Measurements from ENCODE around the gene CPEB2.
A peak's percentile ranks its signal among the peaks of the same experiment; 100 is the strongest.

Gene CPEB2

DNA sequence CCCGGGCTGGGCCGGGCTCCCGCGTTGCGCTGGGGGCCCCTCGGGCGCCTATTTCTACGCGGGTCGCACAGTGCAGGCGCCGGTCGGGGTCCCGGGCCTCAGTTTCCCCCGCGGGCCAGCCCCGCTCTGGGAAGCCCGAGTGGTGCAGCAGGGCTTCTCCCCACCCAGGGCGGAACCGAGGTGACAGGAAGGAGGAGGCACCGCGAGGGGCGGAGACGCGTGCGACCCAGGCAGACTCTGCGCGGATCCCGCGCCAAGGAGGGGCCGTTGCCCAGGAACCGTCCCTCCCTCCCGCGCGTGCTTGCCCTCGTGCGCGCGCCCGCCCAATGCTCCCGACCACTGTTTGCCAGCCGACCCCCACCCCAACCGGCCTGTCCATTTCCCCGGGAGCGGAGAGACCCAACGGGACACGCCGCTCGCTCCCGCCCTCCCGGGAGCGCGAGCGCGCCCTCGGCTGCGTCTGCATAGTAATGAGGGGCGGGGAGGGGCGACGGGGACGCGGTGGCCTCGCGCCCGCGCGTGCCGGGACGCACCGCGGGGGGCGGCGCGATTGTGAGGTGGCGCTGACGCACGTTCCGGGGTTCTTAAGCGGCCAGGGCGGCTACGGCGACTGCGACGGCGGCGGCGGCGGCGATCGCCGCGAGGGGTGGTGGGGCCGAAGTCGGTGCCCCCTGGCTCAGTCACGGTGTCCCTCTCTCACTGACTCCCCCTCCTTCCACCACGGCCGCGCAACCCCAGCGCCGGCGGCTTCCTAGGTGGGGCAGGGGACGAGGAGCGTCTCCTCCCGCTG lies at the start of gene CPEB2:
Gene CPEB2 (plus strand): TSS at position 613 of the 790 bp plus-strand sequence. CDS start 193 bp downstream, outside the sequence.
- DNase-seq: peak; percentile 70

DNA sequence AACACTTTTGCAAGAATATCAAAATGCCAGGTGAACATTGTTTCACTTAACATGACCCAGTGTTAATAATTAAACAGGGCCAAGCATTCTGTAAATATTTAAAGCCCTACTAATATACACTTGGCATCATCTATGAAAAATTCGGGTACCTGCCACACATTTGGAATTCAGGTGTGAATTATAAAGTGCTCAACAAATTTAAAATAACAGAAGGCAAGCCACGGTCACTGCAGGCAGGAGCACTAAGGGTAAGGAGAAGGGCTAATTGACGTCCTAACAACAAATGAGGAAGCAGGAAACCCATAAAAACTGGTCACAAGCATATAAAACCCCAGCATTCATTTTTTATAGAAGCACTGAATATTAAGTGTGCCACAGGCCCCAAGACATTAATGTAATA lies 43.8 kb upstream of the CPEB2 start:
- no peak for DNase-seq

DNA sequence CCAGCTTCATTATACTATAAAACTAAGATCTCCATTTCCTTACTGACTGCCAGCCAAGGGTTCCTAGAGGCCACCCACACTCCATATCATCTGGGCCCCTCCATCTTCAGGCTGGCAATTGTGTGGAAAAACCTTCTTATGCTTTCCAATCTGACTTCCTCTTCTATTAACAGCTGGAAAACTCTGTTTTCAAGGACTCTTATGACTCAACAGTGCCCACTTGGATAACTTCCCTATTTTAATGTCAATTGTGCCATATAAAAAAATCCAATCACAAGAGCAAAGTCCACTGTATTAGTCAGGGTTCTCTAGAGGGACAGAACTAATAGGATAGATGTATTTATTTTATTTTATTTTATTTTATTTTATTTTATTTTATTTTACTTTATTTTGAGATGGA lies 41.0 kb upstream of the CPEB2 start:
- no peak for DNase-seq

DNA sequence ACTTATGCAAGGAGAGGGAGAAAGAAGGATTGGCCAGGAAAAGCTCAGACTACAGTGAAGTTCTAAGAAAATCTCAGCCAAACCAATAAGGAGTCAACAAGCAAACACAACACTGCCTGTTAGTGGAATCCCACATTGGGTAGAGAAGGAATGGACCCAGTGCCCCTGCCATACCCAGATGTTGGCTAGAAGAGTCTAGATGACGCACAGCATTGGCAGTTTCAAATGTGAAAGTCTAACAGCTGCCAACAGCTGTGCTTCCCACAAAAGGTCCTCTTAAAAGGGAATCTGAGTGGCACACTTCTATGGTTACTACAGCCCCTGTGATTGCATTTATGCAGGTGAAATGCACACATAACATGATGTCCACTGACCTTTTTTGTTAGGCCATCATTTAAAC lies 37.2 kb upstream of the CPEB2 start:
- DNase-seq: no peak

DNA sequence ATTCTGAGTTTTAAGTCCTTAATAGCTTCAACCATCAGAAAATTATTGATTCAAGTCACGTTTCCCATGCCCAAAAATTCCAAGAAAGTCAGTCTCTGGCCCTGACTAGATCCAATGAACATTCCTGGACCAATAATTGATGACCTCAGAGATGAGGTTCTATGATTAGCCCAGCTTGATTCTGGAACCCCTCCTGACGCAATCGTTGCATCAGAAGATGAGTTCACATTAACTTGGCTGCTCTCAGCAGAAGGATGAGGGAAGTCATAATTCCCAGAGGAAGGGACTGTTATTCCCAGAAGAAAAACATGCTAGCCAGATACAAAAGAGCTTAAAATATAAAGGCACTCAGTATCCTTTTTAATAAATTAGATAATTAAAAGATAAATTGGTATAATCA lies 34.3 kb upstream of the CPEB2 start:
- no peak for DNase-seq

DNA sequence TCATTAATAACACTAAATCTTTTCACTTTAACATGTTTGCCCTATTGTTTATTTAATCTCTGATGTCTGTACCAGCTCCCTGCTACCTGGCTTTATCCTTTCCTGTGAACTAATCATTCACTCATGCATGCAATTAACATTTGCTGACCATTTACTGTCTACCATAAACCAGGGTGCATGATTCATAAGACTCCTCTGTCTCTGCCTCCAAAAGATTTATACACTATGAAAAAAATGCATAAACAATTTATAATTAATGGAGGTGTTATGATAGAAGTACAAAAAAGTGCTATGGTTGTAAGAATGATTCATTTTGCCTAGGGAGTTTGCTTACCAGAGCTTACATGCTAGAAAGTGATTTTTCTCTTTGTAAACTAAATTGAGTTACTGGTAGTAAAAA lies 24.5 kb upstream of the CPEB2 start:
- DNase-seq: no peak

DNA sequence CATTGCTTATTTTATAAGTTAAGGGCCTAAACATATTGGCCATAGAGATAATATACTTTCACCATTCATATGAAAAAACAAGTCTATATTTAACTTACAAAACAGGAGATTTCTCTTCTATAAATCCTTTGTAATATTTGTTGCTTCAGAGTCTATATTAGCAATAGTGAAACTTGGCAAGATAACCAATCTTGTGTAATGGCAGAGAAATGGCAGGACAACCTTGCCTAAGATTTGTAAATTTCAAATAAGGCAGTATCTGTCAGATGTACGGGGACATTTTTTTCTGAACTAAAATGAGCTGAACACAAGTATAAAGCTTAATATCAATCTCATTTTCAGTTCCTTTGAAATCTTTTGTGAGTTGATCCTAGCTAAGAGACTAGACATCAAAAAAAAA lies 17.8 kb upstream of the CPEB2 start:
- DNase-seq: no peak

DNA sequence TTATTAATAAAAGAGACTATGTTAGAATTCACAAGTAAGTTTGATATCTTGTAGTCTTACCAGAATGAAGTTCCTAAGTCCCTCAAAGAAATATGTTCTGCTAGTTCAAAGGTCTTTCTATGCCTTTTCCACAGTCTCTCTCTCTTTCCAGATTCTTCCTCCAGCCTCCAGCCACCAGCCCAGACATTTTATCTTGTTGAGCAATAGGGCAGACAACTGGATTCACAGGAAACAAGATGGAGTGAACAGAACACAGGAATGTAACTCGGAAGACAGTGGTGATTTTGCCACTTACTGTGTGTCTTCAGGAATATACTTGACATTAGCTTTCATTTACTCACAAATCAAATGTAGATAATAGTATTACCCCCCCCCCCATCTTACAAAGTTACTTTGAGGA lies 17.1 kb upstream of the CPEB2 start:
- no peak for DNase-seq

DNA sequence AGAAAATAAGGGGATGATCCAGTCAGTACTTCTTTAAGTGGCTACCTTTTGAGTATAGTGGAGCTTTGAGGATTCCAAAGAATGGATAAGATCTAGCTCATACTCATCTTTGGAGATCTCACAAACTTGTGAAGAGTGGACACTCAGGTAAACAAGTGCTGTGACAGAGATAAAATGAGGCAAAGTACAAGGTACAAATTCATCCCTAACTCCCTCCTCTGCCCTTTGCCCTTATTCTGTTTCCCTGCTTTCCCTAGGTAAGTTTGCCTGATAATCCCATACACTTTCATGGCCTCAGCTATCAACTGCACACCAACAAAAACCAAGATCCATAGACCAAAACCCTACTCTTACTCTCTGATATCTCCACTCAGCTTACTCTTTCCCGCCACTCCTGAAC lies 16.4 kb upstream of the CPEB2 start:
- no peak for DNase-seq

DNA sequence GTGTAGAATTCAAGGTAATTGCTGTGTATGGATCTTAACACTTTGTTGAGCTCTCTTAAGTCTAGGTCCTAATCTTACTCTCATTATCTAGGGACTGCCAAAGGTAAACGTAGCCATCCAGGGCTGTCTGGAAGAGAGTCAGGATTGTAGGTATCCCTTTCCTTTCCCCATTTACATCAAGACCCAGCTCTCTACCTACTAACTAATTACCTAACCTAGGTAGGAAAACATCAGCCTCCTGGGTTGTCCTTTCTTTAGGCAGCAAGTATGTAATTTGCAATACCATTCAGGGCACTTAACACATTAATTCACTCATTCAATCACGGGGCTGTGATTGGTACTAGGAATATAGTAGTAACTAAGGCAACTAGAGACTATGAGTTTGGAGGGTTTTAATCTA lies 15.2 kb upstream of the CPEB2 start:
- DNase-seq: no peak

DNA sequence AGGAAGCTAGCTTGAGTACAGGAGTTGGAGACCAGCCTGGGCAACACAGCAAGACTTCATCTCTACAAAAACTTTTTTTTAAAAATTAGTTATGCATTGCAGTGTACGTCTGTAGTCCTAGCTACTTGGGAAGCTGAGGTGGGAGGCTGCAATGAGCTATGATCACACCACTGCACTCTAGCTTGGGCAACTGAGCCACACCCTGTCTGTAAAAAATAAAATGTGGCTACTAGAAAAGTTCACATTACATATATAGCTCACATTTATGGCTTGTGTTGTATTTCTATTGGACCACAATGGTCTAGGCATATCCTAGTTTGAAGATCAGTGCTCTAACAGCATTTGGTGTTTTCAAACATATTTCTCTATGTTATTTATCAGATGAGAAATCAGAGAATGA lies 11.8 kb upstream of the CPEB2 start:
- DNase-seq: no peak

DNA sequence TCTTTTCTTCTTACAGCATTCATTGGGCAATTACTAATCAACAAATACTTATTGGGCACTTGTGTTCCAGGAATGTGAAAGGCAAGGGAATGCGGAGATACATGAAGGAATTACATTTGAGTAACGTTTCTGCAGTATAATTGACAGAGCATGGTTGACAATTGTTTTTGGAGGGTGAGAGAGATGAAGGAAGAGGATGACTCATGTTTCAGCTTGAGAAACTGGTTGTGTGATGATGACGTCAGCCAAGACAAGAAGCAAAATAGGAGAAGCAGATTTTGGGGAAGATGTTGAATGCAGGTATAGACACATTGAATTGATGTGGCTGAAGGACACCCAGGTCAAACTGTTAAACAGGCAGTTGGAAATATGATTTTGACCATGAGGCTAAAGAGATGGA lies 8.0 kb upstream of the CPEB2 start:
- DNase-seq: no peak

DNA sequence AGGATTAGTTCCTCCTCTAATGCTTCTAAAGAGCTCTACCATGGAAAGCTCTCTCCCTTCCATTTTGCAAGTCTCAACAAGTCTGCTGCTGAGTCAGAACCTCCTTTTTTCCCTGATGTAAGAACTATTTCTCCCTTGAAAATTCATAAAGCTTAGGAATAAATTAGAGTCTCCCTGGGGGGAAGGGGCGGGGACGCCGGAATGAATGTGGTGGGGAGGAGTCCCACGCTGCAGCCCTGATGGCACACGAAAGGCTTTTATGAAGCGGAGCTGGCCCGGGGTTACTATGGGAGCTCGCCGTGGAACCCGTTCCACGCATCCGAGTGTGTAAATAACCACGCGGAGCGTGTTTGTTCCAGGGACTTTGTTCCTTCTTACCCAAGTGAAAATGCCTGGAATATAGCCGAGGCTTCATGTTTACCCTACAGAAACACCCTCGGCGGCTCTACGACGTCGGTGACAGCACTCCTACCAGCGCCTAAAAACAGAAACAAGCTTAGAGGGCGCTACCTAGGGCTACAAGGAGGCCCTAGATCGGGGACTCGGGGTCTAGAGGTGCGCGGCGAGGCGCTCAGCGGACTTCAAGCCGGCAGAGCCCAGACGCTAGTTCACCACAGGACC lies 923 bp upstream of the CPEB2 start:
- peak; percentile 24 for DNase-seq

DNA sequence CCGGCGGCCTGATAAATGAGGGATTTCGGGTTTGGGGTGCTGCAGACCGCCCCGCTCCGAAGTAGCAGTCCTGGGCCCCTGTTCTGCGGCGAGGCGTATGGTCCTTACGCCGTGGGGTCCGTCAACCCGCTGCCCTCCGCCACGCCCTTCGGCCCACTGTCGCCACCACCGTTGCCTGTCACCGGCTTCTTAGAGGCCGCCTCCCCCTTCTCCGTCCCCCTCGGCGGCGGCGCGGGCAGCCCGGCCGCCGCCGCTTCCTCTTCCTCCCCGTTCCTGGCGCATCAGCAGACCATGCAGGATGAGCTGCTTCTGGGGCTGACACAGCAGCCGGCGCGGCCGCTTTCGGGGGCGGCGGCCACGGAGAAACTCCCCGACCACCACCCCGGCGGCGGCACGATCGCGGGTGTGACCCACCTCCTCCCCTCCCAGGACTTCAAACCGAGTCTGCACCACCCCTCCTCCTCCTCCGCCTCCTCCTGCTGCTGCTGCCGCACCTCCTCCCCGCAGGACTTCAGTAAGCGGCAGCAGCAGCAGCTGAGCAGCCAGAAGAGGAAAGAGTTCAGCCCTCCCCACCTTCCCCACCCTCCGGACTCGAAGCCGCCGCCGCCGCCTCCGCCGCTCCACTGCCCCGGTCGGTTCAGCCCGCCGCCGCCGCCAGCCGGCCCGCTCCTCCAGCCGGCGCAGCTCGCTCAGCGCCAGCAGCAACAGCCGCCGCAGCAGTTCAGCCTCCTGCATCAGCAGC lies 549 bp downstream of the CPEB2 start:
- peak; percentile 23 for DNase-seq

DNA sequence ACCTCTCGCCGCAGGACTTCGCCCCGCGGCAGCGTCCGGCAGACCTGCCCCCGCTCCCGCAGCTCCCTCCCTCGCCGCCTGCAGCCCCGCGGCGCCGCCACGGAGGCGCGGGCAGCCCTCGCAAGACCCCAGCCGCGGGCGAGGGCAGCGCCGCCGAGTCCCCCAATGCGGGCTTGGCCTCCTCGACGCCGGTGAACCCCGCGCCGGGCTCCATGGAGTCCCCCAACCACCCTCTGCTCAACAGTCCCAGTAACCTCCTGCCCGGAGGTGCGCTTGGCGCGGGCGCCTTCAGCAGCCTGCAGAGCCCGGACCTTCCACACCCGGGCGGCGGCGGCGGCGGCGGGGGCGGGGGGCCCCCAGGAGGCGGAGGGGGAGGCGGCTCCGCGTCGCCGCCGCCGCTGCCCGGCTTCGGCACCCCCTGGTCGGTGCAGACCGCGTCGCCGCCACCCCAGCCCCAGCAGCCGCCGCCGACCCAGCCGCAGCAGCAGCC lies 1.2 kb downstream of the CPEB2 start:
- no peak for DNase-seq

DNA sequence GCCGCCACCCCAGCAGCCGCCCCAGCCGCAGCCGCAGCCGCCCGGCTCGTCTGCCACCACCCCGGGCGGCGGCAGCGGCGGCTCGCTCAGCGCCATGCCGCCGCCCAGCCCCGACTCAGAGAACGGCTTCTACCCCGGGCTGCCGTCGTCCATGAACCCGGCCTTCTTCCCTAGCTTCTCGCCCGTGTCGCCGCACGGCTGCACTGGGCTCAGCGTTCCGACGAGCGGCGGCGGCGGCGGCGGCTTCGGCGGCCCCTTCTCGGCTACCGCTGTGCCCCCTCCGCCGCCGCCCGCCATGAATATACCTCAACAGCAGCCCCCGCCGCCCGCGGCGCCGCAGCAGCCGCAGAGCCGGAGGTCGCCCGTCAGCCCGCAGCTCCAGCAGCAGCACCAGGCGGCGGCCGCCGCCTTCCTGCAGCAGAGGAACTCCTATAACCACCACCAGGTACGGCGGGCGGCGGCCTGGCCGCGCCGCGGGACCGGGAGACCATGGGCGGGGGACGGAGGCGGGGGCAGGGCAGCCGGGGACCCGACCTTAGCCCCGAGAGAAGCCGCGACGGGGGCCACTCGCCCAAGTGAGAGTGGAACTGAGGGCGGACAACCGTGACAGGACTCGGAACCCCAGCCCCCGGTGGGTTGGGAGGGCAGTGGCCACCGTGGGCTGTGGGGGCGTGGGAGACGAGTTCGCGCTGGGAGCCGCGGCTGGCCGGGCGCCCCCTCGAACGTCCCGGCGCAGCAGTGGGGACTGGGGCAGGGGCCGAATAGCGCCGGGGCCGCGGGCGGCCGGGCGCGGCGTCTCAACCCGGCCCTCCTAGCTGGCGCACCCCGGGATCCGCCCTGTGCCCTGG lies 1.8 kb downstream of the CPEB2 start:
- DNase-seq: no peak

DNA sequence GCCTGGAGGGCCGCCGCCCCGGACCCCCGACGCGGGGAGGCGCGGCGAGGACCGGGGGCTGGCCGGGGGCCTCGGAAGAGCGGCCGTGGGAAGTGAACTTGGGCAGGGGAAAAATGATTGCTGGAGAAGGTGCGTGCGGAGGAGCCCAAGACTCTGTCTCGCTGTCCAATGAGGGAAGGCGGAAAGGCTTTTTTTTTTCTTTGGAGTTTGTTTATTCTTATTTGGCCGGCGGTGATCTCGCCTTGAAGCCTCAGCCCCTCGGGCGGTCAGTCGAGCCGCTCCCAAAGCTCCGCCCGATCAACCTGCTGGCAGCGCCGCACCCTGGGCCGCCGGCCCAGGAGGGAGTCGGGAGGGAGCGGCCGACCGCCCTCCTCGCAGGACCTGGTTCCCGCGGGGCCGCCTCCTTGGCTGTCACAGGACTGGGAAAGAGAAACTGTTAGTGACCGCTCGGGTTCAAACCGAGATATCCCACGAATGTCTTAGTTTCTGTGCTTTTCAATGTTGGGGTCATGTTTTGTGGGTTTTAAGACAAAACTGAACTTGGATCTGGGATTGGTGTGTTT lies 2.5 kb downstream of the CPEB2 start:
- no peak for DNase-seq

DNA sequence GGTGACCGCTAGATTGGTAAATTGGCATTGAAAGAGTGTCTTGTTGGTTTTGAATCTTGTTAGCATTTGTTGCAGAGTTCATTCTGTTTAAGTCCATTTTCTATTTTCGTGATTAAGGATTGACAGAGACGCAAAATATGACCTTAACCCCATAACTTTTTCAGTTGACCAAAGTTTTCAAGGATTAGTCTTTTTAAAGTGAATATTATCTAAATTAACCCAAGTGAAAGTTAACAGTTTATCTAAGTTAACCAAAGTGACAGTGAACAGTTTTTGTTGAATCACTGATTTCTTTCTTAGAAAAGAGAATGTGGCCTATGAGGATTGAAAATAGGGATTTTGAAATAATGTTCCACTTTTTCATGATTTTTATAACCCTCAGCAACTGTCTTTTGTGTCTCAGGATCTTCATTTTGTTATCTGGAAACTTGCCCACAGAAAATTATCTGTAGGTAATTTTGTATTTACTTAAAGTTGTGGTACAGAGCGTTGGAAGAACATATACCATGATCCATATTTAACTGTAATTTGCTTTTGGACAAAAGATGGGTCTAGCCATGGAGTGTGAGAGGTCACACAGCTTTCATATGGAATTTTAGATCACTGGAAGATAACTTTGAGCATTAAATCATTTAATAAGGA lies 3.3 kb downstream of the CPEB2 start:
- no peak for DNase-seq

DNA sequence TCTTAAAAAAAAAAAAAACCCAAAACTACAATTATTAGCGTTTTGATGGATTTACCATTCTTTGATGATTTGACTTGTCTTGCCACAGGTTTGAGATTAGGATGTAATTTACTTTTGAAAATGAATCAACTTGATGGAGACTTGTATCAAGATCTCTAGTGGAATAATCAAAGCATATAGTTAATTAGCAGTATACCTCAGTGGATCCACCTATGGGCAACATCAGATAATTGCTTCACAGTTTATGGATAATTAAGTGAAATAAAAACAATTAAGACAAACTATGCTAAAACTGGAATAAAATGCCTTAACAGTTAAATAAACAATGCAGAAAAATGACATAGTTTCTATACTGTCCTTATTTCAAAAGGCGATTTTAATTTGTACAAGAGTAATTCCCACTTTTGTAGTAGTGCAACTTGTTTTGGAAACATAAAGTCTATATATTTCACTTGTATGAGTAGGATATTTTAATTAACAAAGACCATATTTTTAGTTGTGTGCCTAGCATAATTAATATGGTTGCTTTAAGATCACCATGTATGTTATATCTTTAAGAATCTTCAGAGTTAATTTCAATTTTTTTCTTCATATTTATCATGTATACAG lies 4.2 kb downstream of the CPEB2 start:
- no peak for DNase-seq

DNA sequence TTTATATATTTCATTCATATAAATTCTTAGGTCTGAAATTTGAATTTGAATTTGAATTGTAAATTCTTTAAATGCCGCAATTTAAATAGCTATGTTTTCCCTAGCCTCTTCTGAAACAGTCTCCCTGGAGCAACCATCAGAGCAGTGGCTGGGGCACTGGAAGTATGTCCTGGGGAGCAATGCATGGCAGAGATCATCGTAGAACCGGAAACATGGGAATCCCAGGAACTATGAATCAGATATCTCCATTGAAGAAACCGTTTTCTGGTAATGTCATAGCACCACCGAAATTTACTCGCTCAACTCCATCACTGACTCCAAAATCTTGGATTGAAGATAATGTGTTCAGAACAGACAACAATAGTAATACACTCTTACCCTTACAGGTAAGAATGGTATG lies 4.9 kb downstream of the CPEB2 start:
- no peak for DNase-seq

DNA sequence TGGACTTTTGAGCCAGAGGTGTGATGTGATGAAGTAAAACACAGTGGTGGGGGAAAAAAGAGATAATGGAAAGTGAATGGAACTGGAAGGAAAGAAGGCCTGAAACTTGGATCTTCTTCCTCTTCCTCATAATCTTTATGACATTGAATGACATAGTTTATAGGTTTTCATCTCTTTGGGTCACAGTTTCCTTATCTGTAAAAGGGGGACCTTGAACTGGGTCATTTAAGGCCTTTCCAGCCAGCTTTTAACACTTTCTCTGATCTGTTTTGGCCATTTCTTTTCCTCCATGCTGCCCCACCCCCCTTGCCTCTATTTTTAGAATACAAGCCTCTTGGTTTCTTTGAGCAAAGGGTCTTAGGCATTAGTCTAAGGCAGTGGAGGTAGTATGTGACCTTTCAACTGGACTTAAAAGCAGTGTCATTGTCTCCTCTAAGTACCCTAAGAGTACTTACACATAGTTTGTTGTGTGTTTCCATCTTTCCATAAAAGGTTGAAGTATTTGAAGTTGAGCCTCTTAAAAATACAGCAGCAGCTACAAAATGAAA lies 7.8 kb downstream of the CPEB2 start:
- DNase-seq: no peak
